ENCODE data around the gene MRPS2.

The MRPS2 gene

DNA sequence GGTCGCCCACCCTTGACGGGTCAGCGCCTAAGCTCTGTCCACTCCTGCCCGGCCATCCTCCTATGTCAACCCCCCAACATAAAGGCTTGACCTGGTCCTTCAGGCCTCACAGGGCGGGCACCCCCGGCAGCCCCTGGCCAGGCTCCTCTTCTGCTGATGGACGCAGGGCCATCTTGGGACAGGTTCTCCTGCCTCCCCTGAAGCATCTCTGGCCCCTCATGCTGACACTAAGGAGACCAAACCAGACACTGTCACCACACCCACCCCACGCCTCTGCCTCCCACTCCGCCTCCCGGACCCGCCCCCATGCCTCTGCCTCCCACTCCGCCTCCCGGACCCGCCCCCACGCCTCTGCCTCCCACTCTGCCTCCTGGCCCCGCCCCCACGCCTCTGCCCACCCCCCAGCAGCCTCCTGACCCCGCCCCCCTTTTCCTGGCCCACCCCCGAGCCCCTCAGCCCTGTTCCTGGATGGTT, 52.3 kb downstream of the MRPS2 start:
- no peak for DNase-seq (ENCODE audit: low read depth)
- no peak overlapping the region for H3K4me3 ChIP-seq (replicated peaks; ENCODE audit: low read depth, low read length)
- TF ChIP-seq, protein P1, sequence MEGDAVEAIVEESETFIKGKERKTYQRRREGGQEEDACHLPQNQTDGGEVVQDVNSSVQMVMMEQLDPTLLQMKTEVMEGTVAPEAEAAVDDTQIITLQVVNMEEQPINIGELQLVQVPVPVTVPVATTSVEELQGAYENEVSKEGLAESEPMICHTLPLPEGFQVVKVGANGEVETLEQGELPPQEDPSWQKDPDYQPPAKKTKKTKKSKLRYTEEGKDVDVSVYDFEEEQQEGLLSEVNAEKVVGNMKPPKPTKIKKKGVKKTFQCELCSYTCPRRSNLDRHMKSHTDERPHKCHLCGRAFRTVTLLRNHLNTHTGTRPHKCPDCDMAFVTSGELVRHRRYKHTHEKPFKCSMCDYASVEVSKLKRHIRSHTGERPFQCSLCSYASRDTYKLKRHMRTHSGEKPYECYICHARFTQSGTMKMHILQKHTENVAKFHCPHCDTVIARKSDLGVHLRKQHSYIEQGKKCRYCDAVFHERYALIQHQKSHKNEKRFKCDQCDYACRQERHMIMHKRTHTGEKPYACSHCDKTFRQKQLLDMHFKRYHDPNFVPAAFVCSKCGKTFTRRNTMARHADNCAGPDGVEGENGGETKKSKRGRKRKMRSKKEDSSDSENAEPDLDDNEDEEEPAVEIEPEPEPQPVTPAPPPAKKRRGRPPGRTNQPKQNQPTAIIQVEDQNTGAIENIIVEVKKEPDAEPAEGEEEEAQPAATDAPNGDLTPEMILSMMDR (IDR thresholded peaks at IDR 0.05; ENCODE audit: low read length, missing control alignments), result no peak
